Uterus (tissue), 2 donors: Measurements from ENCODE around the gene RIPOR2.

Source experiments
- CTCF ChIP-seq, 4 experiments: fragments of 200-600 bp in 2 of 4; fragments of 450-650 bp in 2 of 4; sonication (generic) in 2 of 4; IDR thresholded peaks; one replicate each; pipeline ENCODE4 v1.5.1; 2016 to 2019; ENCODE audit warnings: antibody characterized with exemption in 4 of 4, mild to moderate bottlenecking in 2 of 4, moderate library complexity in 1 of 4
- POLR2A ChIP-seq, 2 donors: fragments of 450-650 bp; IDR thresholded peaks; one replicate each; pipeline ENCODE4 v1.6.1; 2016; ENCODE audit warnings: antibody characterized with exemption in 2 of 2, mild to moderate bottlenecking in 1 of 2, moderate library complexity in 1 of 2

GRCh38 chr6:24966381-24966780, 30.6 kb upstream of the RIPOR2 start:
- TF ChIP-seq CTCF (IDR thresholded peaks at IDR 0.05) (no peak), POLR2A (IDR thresholded peaks at IDR 0.05) (no peak)
